ENCODE data around the gene IBA57.

DNA sequence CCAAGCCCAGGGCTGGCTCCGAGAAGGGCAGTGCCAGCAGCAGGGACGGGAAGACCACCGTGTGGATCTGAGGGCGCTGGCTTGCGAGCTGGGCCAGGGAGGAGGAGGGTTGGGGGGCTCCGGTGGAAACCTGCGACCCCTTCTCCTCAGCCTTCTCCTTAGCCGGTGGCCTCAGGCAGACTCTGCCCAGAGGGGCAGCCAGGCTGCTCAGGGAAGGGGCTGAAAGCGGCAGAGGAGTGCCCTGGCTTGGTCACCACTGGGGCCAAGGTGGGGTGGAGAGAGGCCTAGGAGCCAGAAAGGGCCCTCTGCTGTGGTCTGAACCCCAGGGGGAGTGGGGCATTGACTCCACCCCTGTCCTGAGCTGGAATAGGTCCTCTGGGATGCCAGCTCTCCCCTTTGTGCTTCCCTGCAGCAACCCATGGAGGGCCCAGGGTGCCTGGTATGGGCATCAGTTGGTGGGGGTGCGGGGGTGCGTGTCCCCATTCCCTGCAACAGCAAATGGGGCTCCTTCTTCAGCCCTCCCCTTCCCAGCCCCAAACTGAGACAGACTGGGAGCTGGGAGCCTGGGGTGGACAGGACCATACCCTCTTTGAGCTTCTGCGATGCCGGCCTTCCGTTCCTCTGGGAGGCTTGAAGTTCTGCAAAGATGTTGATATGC, 6.5 kb upstream of the IBA57 start:
- TF ChIP-seq CTCF (IDR thresholded peaks at IDR 0.05) = no peak
- TF ChIP-seq ZFX (IDR thresholded peaks at IDR 0.05; ENCODE audit: borderline replicate concordance) = no peak

Measured in 22Rv1 (cell line).